Measurements from ENCODE around the gene TAS2R16. TPM values are rescaled to one million over a fixed set of nuclear protein-coding genes. Genes with fewer than 3 reads are reported as not detected.

Gene TAS2R16
- total RNA-seq, 2 donors from 2014 or later: not detected

DNA sequence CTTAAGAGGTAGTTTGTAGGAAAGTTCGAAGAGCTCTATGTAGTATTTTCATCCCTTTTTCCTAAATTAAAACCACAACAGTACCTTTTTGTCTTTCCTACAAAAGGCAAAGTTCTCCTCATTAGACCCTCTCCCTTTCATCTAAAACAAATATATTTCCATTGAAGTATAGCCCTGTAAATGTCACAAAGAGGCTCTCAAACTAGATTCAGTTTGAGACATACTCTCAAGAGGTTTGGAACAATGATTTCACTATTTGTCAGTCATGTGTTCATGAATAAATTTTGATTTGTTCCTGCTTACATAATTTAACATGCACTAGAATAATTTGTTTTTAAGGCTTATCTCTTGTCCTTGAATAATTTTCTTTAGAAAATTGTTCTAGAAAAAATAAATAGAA lies 12.2 kb downstream of the TAS2R16 start:
- DNase-seq (ENCODE audit: low spot score) (no peak), ATAC-seq (ENCODE audit: insufficient number of reproducible peaks, low FRiP score, low read depth) (no peak)
- no peak overlapping the region for H3K4me3 ChIP-seq
- H3K4me1 ChIP-seq (ENCODE audit: control insufficient read depth in 1 of 2, low read depth in 2 of 2): no peaks in the 10 kb centered on the region
- H3K9me3 ChIP-seq: no peaks in the 10 kb centered on the region
- H3K27me3 ChIP-seq (replicated peaks; ENCODE audit: insufficient read depth): no peaks in the 10 kb centered on the region
- TF ChIP-seq, protein P1, sequence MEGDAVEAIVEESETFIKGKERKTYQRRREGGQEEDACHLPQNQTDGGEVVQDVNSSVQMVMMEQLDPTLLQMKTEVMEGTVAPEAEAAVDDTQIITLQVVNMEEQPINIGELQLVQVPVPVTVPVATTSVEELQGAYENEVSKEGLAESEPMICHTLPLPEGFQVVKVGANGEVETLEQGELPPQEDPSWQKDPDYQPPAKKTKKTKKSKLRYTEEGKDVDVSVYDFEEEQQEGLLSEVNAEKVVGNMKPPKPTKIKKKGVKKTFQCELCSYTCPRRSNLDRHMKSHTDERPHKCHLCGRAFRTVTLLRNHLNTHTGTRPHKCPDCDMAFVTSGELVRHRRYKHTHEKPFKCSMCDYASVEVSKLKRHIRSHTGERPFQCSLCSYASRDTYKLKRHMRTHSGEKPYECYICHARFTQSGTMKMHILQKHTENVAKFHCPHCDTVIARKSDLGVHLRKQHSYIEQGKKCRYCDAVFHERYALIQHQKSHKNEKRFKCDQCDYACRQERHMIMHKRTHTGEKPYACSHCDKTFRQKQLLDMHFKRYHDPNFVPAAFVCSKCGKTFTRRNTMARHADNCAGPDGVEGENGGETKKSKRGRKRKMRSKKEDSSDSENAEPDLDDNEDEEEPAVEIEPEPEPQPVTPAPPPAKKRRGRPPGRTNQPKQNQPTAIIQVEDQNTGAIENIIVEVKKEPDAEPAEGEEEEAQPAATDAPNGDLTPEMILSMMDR (IDR thresholded peaks at IDR 0.05): no peak
- H3K27ac ChIP-seq: no peak overlapping the region
- H3K36me3 ChIP-seq: no peaks in the 10 kb centered on the region

DNA sequence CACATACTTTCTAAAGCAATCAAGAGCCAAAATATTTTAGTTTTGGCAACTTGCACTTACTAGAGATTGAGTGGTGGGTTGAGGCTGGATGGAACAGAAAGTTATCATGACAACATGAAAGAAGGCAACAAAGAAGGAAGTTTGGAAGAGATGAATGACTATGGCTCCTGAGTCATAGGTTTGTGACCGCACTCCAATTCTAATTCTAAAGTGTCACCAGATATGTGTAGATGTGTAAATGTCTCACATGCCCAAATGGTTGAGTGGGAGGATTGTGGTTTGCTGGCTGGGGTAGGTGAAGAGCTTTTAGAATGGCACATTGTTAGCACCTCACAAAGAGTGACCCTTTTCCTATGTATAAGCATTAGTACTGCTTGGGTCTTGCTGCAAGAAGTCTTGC lies 20.2 kb downstream of the TAS2R16 start:
- H3K27ac ChIP-seq: no peak overlapping the region
- DNase-seq (ENCODE audit: low spot score) (no peak), ATAC-seq (ENCODE audit: insufficient number of reproducible peaks, low FRiP score, low read depth) (no peak)
- no peaks in the 10 kb centered on the region for H3K36me3 ChIP-seq
- TF ChIP-seq, protein P1 (IDR thresholded peaks at IDR 0.05): no peak
- no peak overlapping the region for H3K4me3 ChIP-seq
- no peaks in the 10 kb centered on the region for H3K27me3 ChIP-seq (replicated peaks; ENCODE audit: insufficient read depth)
- no peaks in the 10 kb centered on the region for H3K9me3 ChIP-seq
- no peaks in the 10 kb centered on the region for H3K4me1 ChIP-seq (ENCODE audit: control insufficient read depth in 1 of 2, low read depth in 2 of 2)

- no peak for DNase-seq (ENCODE audit: low spot score)
- TF ChIP-seq, protein P1 (IDR thresholded peaks at IDR 0.05): no peak
- Histone ChIP-seq H3K4me3 (no peak overlapping the region), H3K36me3 (no peaks in the 10 kb centered on the region), H3K27me3 (replicated peaks; ENCODE audit: insufficient read depth) (no peaks in the 10 kb centered on the region), H3K4me1 (ENCODE audit: control insufficient read depth in 1 of 2, low read depth in 2 of 2) (no peaks in the 10 kb centered on the region), H3K9me3 (no peaks in the 10 kb centered on the region), H3K27ac (no peak overlapping the region)
- no peak for ATAC-seq (ENCODE audit: insufficient number of reproducible peaks, low FRiP score, low read depth)
These were observed 21.3 kb downstream of the TAS2R16 start for GRCh38 chr7:122974229-122974628.

- Histone ChIP-seq H3K36me3 (no peaks in the 10 kb centered on the region), H3K4me3 (no peak overlapping the region), H3K27me3 (replicated peaks; ENCODE audit: insufficient read depth) (no peaks in the 10 kb centered on the region), H3K9me3 (no peaks in the 10 kb centered on the region), H3K4me1 (ENCODE audit: control insufficient read depth in 1 of 2, low read depth in 2 of 2) (no peaks in the 10 kb centered on the region), H3K27ac (no peak overlapping the region)
- ATAC-seq (ENCODE audit: insufficient number of reproducible peaks, low FRiP score, low read depth) (no peak), DNase-seq (ENCODE audit: low spot score) (no peak)
- TF ChIP-seq, protein P1 (IDR thresholded peaks at IDR 0.05): no peak
These were observed 23.4 kb downstream of the TAS2R16 start for GRCh38 chr7:122972056-122972455.

DNA sequence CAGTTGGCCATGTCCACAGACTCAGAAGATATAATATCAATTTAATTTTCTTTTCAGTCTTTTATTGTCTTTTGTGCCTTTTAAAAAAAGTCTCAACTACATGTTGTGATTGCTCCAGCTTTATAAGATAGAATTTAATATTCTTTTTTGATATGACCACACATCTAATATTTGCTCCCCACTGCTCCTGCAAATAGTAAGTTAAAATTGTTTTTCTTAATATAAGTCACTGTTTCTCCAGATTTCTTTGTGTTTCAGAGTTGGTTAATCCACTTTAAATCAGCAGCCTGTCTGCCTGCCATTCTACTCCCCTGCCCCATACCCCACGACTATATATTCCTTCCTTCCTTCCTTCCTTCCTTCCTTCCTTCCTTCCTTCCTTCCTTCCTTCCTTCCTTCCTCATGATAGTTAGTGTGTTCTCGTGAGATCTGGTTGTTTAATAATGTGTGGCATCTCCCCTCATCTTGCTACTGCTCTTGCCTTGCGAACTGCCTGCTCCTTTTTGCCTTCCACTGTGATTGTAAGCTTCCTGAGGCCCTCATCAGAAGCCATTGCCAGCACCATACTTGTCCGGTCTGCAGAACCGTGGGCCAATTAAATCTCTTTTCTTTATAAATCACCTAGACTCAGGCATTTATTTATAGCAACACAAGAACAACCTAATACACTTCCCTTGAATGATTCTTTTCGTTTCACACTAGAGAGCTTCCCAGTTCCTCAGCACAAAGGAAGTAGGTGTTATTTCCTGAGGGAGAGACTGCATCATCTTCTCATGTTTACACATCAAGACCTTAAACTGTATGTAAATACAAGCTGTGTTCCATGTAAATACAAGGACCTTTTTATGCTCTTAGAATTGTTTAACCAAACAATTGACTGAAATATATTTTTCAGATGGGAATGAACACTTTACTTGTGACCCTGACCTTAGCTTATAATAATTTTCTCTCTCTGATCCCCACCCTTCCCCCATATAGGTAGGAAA lies 24.5 kb downstream of the TAS2R16 start:
- Histone ChIP-seq H3K27me3 (replicated peaks; ENCODE audit: insufficient read depth) (no peaks in the 10 kb centered on the region), H3K36me3 (no peaks in the 10 kb centered on the region), H3K27ac (no peak overlapping the region), H3K4me3 (no peak overlapping the region), H3K9me3 (no peaks in the 10 kb centered on the region), H3K4me1 (ENCODE audit: control insufficient read depth in 1 of 2, low read depth in 2 of 2) (no peaks in the 10 kb centered on the region)
- TF ChIP-seq, protein P1 (IDR thresholded peaks at IDR 0.05): no peak
- no peak for ATAC-seq (ENCODE audit: insufficient number of reproducible peaks, low FRiP score, low read depth)
- no peak for DNase-seq (ENCODE audit: low spot score)
